Measurements from ENCODE around the gene KDM8. TPM values are rescaled to one million over a fixed set of nuclear protein-coding genes. Genes with fewer than 3 reads are reported as not detected.

The KDM8 gene
- 5.7 TPM for total RNA-seq

DNA sequence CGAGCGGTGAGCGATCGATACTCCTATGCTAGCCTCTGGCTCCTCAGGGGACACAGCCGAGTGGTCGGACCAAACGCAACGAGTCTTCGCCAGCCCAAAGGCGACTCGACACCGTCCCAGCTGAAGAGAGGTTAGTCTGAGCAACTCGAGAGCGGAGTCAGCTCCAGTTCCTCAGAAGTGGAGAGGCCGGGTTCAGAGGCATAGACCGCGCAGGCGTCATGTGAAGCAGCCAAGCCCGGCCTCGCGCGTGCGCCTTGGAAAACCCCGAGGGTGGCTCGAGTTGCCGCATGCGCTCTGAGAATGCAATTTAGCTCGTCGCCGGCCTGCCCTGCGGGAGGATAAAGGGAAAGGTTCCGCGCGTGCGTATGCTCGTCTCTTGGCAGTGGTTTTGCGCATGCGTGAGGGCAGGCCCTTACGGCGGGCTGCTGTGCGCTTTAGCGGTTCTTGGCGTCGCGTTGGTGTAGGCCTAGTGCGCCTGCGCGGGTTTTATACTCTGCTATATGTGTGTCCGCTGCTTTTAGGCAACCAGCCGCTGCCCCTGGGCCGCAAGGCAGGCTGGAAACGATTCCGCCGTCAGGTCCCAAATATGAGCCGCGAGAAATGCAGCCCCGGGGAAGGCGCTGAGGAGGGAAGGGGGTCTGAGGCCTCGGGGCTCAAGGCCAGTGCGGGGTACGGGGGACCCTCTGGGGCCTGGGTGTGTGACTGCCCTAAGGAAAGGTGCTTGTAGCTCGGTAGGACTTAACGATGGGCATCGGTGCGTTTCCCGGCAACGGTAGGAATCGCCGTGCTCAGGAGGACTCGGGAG, at the start of gene KDM8:
Gene KDM8, plus strand, starts transcription at position 20 of the 805 bp plus-strand sequence. CDS start 6,598 bp downstream, outside the sequence.
- DNase-seq, result peak; percentile 100

DNA sequence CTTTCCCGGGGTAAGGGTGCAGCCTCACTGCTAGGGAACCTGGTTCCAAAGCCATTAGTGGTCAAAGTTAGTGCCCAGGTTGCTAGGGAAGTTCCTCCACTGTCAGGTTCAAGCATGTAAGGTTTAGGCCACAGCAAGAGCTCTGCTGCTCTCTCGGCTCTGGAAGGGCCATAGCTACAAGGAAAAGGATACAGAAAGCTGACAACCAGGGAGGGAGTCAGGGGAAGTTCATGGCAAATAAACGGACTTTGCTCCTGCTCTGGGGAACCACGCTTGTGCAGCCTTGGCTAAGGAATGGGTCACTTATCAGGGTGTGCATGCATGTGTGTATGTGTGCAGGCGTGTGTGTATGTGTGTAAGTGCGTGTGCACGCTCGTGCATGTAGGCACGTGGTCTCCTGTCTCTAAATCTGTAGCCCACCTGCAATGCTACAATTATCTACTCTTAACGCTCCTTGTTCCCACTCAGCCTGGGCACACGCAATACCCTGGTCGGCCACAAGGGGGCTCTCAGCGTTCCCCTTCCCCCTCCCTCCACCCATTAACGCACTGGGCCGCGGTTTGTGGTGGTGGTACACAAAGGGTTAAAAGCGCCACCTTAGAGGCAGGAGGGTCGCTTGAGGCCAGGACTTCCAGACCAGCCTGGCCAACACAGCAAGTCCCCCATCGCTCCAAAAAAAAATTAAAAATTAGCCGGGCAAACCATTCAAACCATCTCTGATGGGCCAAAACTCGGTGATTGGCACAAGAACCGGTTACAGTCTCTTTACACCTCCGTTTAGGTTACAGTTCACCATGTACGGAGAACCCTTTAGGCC, 48.4 kb upstream of the KDM8 start:
- peak; percentile 66 for DNase-seq

DNA sequence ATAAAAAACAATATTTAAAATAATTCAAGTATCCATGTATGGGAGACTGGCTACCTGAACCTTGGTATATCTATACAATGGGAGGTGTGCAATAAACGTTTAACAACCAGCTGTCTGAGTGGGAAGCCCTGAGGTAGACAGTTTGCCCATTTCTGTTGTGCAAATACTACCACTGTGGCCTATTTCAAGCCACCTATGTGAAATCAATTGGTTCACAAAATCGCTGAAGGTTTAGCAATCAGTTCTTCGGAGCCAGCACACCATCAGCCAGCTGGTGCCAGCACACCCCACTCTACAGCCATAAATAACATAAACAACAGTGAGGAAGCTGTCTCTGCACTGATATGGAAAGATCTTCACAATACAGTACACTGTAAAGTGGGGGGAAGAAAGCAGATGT, 46.7 kb upstream of the KDM8 start:
- DNase-seq, result no peak

DNA sequence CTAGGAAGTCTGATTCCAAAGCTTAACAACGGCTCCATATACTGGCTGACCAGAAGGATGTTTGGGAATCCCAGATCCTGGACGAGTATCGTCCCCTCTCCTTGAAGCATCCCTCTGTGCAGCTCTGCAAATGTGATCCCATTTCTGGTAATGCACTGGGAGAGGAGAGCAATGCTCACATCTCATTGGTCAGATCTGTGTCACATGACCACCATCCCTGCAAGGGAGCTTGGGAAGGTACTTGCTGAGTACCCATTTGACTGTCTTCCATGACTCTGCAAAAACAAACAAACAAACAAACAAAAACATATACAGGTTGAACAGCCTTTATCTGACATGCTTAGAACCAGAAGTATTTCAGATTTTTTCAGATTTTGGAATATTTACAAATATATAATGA, 41.9 kb upstream of the KDM8 start:
- DNase-seq, result no peak

DNA sequence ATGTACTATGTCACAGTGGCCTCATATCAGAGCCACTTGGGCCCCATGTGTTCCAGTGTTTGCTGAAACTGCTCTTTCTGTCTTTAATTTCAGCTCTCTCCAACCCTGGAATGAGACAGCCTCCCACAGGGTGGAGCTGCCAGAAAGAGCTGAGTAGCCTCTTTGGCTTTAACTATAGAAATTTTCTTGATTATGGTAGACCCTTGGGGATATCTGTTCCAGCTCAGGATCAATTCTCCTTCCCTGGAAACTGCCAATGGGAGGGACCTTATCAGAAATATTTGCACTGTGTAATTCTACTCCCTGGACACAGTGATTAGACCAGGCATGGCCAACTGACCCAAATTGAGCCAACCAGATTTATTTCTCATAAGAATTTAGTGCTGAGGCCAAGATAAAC, 39.0 kb upstream of the KDM8 start:
- DNase-seq, result peak; percentile 50

DNA sequence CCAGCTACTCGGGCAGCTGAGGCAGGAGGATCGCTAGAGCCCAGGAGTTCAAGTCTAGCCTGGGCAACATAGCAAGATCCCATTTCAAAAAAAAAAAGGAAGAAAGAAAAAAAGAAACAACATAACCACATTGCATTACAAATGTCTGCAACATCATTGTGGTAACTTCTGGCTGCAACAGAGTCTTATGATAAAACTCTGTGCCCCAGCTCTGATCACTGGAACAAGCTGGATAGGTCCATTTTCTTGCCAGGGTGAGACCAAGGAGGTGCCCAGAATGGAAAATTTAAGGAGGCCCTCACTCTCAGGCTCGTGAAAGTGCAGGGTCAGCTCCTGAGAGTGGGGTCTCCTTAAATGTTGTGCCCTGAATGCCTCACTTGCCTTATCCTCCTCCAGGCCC, 37.8 kb upstream of the KDM8 start:
- DNase-seq, result no peak

DNA sequence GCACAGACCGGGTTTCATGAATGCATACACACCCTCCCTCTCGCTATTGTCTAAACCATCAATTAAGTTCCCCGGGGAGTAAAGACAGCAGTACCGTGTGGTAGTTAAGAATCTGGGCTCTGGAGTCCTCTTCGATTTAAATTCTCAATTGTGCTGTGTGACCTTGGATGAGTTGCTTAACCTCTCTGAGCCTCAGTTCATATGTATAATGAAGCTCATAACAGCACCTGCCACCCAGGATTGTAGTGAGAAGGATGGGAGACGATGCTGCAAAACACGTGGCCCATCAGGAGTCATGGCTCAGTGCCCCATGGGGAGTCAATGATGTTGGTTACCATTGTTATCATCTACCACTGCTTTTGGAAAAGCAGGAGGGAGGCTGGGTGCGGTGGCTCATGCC, 34.5 kb upstream of the KDM8 start:
- DNase-seq, result no peak

DNA sequence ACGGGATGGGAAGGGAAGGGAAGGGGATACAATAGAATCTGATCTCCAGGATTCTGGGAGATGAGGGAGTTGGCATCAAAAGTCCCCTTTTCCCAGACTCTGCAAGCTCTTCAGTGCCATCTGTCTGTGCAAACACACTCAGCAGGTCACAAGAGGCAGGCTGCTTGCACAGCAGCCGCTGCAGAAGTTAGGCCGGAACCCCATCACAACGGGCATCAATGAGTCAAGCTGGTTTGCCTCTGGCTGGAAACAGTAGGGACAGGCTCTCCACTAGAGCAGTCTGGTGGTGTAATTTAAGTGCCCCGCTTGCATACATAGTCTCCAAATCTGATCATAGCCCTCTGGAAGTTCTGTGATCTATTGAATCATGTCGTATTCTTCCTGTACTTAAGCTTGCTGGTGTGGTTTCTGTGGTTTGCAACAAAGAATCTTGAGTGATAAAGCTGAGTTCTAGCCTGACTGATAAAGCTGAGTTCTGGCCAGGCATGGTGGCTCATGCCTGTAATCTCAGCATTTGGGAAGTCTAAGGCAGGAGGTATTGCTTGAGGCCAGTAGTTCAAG, 33.7 kb upstream of the KDM8 start:
- peak; percentile 45 for DNase-seq

DNA sequence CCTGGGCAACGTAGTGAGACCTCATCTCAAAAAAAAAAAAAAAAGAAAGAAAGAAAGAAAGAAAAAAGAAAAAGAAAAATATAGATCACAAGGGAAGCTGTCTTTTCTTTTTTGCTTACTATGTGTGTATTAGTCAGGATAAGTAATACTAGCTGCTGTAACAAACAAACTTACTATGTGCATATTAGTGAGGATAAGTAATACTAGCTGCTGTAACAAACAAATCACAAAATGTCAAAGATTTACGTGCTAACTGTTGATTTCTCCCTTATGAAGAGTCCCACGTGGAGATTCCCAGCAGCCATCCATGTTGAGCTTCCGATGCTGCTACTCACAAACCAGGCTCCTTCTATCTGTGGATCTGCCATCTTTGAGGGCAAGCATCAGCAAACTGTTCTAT, 31.7 kb upstream of the KDM8 start:
- DNase-seq, result no peak

DNA sequence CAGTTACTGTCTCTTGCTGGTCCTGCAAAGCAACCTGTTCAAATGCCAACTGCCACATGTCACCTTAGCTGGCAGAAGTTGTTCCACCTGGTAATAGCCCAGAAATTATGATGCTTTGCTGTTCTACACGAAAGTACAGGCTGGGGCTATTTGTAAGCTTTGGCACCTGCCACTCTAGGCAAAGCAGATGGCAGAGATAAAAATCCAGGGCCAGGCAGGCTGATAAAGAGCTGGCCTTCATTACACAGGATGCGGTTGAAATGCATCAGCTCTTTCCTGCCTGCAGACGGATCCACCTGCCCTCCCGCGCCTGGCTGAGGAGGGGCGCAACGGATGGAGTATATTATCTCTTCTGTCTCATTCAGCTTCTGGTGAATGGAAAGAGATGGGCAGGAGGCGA, 29.3 kb upstream of the KDM8 start:
- DNase-seq, result no peak

DNA sequence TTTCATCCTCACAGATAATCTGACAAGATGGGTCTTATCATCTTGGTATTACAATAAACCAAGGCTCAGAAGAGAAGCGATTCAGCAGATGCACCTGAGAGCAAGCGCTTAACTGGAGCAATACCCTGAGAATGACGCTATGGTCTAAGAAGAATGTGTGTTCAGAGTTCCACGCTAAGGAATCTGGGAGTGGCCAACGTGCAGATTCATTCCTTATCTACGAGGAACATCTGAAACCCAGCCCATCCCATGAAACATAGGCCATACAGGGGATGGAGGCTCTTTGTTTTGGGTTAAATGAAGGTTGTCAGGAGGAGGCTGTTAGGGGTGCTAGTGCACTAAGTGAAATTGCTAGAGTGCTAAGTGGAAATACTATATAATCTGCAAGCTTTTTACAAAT, 28.5 kb upstream of the KDM8 start:
- no peak for DNase-seq

DNA sequence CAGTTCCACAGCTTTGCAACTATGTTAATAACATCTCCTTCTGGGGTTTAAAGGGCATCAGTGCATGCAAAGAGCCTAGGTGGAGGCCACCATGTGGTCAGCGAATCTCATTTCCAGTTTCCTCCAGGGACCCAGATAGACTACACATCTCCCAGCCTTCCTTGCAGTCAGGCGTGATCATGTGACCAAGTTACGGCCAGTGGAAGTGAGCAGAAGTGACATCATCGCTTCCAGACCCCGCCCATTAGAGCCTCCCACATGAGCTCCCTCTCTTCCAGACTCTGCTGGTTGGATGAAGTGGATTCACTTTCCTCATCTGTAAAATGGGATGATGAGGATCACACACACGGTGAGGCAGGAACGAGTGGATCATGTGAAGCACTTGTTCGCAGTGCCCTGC, 27.4 kb upstream of the KDM8 start:
- no peak for DNase-seq

DNA sequence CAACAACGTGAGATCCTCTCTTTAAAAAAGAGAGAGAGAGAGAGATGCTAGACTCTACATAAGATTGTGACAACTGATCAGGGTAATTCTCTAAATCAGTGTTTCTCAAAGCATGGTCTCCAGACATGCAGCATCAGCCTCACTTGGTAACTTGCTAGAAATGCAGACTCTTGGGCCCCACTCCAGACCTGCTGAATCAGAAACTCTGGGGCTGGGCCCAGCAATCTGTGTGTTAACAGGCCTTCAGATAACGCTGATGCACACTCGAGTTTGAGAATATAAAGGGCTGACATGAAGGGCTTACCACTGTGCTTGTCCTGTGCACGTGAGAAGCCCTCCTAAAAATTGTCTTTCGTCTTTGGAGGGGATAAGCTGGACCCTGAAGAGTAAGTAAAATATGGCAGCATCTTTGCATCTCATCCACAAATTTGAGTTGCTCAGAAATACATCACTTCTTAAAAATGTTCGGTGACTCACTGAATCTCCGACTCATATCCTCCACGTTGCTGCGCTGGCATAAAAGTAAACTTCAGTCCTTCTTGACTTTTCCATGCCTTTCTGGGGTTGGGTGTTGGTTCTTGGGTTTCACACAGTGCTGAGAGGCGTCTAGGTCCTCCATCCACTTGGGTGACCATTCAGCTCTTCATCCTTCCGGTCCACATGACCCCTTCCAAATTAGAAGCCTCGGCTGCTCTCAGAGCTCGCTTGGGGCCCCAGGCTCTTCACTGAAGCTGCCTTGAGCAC, 26.1 kb upstream of the KDM8 start:
- DNase-seq, result no peak

DNA sequence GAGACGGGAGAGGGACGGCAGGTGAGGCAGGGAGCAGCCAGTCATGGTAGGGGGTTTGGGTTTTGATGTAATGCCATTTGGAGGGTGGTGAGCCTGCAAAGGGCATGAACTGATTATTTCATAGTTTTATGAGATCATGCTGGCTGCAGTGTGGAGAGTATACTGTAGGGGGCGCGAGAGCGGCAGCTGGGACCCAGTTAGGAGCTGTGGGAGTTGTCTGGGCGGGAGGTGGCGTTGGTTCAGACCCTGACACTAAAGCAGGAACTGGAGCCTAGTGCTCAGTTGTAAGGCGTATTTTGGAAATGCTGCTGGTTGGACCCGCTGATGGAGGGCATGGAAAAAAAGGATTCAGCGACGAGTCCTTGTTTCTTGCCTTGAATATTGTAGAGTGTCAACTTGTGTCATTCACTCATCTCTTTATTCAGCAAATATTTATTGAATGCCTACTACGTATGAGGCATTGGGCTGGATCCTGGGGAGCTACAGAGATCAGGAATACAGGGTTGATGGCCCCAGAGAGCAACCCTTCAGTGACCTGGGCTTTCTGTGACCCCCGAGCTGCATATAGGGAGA, 23.7 kb upstream of the KDM8 start:
- DNase-seq, result peak; percentile 85

DNA sequence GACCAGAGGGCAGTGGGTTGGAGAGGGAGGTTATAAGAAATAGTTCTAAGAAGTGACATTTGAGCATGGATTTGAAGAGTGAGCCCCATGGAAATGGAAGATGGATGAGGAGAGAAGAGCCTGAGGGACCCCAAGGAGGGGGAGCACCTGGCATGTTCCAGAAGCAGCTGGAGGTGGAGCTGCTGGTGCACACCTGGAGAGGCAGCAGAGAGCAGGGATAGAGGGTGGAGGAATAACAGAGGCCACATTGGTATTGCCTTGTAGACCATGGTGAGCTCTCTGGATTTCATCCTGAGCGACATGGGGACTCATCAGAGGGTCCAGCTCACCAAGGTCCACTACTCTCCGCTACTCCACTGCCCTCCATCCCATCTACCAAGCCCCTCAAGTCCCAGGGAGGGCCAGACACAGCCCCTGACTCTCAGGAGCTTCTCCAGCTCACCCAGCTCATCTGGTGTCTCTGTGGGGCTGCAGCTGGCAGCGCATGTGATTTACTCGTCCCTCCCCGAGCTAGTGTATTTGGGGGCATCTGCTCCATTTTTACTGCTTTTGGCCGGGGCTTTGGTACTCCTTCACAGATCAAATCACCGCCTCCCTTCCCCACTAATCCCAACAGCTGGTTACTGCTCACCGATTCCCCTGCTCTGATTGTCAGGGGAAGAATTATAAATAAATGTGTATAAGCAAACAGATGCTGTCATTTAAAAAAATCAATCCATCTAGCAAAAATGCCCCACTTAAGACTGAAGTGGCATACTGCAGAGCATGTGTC, 22.1 kb upstream of the KDM8 start:
- DNase-seq, result peak; percentile 53

DNA sequence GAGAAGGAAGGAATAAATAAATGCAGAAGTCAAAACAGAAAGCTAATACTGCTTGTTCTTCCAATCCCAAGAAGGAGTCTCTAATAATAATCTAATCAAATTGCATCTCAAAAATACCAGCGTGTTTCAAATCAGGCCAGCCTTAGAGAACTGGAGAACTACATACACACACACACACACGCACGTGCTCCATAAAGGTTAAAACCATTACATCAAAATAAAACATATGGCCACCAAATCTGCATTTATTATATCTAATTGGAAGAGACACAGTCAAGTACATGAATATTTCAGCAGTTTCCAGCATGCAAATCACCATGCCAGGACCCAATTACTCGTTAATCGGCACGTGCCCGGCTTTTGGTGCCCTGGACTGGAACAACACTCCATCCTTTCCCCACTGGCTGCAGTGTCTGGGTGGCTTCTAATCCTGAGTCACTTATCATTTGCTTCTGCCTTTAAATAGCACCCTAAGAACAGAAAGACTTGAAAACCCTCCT, 20.4 kb upstream of the KDM8 start:
- no peak for DNase-seq

DNA sequence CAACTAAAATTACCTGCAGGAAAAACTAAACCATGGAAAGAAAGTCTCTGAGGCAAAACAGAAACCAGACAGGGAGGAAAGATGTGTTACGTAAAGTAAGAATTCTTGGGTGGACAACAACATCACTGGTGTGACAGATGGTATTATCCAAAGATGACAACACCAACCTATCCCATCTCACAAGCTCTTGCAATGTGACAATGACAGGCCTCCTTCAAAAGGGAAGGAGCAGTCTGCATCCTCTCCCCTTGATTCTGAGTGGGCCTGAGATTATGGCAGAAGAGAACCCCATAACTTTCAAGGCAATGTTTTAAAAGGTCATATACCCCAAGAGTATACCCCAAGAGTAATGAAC, 17.6 kb upstream of the KDM8 start:
- DNase-seq, result no peak

DNA sequence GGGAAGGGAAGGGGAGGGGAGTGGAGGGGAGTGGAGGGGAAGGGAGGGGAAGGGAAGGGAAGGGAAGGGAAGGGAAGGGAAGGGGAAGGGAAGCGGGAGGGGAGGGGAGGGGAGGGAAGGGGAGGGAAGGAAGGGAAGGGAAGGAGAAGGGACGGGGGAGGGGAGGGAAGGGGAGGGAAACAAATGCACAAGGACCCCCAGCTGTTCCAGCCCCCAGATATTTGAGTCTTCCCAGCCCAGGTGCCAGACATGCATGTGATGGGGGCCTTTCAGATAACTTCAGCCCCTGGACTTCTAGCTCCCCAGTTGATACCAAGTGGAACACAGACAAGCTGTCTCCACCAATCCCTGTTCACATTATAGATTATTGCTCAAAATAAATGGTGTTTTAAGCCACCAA, 14.7 kb upstream of the KDM8 start:
- DNase-seq, result peak; percentile 42

DNA sequence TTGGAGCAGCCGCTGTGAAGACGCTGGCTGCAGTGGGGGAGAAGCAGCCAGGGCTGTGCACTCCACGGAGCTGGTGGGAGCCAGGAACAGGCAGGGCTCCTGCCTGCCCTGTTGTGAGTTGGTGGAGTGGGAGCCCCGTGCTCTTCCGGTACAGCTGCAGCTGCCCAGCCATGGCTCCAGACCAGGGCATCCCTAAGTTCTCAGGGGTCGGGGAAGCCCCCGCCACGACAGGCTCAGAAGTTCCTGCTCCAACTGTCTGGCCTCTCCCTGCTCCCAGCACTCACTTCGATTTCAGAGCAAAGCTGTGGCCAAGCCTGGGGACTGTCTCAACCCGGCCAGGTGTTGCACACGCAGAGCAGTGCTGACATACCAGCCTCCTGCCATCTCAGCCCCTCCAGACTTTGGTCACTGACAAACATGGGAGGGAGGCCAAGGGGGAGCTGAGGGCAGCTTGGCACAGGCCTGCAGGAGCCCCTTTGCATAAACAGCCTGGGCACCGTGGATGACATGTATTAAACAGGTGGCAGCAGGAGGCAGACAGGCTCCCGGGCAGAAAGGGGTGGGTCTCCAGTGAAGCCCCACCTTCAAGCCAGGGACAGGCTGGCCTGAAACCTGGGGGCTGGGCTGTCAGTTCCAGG, 13.9 kb upstream of the KDM8 start:
- DNase-seq, result peak; percentile 95

DNA sequence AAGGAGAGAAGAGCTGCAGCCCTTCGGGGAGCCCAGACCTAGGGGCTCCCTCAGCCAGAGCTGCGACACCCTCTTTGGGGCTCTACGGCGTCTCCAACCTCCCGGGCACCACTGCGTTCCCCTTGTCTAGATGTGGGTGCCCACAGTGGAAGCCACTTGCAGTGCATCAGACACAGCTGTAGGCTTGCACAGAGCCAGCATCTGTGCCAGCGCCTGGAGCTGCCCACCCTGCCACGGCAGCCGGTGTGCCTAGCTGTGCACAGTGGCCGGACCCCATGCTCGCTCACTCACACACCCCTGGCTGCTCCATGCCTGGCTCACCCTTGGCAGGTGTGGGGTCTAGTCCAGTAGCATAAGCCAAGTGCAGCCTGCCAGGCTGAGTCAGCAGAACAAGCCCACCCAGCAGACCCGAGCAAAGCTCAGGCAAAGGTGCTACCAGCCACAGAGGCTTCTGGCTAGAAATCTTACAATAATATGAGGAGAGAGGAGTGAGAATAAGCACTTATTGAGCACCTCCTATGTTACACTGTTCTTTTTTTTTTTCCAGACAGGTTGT, 12.9 kb upstream of the KDM8 start:
- no peak for DNase-seq

All from tongue (tissue), 2 donors.